GM23338 (cell line): ENCODE results near the gene KIF17.

ENCODE experiments used
- CREB1 ChIP-seq: fragments of 250-450 bp; sonication (Bioruptor Pico); IDR thresholded peaks from 2 replicates; pipeline ENCODE4 v1.5.0; 2020; ENCODE audit warnings: low read depth, mild to moderate bottlenecking, moderate library complexity
- CTCF ChIP-seq, 2 experiments: fragments of 200-600 bp in 1 of 2; sonication (generic) in 1 of 2; conservative IDR thresholded peaks; 2 replicates each; pipeline versions ENCODE4 v1.5.1 to v1.6.1; 2016 to 2017; ENCODE audit warnings: antibody characterized with exemption in 2 of 2, low read depth in 2 of 2, mild to moderate bottlenecking in 2 of 2, moderate library complexity in 1 of 2
- ETS1 ChIP-seq: IDR thresholded peaks from 2 replicates; pipeline ENCODE4 v1.6.1; 2016; ENCODE audit warnings: antibody characterized with exemption
- EZH2 ChIP-seq: fragments of 200-600 bp; sonication (generic); IDR thresholded peaks from one replicate; pipeline ENCODE4 v1.8.0; 2017; ENCODE audit warnings: antibody characterized with exemption, mild to moderate bottlenecking, low read depth; ENCODE audit not compliant: unreplicated experiment
- EZH2phosphoT487 ChIP-seq: fragments of 200-600 bp; sonication (generic); IDR thresholded peaks from one replicate; pipeline ENCODE4 v1.8.1; 2018; ENCODE audit warnings: antibody characterized with exemption; ENCODE audit not compliant: unreplicated experiment
- JUNB ChIP-seq: IDR thresholded peaks from one replicate; pipeline ENCODE4 v1.6.1; 2016; ENCODE audit warnings: antibody characterized with exemption; ENCODE audit not compliant: unreplicated experiment
- NANOG ChIP-seq: IDR thresholded peaks from 2 replicates; pipeline ENCODE4 v1.6.1; 2016; ENCODE audit warnings: antibody characterized with exemption, borderline replicate concordance
- POLR2AphosphoS5 ChIP-seq: IDR thresholded peaks from 2 replicates; pipeline ENCODE4 v1.6.1; 2016; ENCODE audit warnings: antibody characterized with exemption, low read depth
- REST ChIP-seq: IDR thresholded peaks from one replicate; pipeline ENCODE4 v1.6.1; 2018; ENCODE audit warnings: antibody characterized with exemption; ENCODE audit not compliant: unreplicated experiment
- ZNF331 ChIP-seq: fragments of 250-450 bp; sonication (Bioruptor Pico); IDR thresholded peaks from 2 replicates; pipeline ENCODE4 v1.5.0; 2020; ENCODE audit warnings: low read depth, mild to moderate bottlenecking, moderate library complexity

- TF ChIP-seq POLR2AphosphoS5 (no peak), CTCF (conservative IDR thresholded peaks at IDR 0.05; ENCODE audit: low read depth in 2 of 2) (no peak), REST (no peak), EZH2 (no peak), ZNF331 (CRISPR knock-in tag) (no peak), NANOG (no peak), EZH2phosphoT487 (no peak), JUNB (no peak), ETS1 (no peak), CREB1 (CRISPR knock-in tag) (no peak)
Measured at GRCh38 chr1:20685099-20685662, 32.6 kb downstream of the KIF17 start.
